C4-2B (cell line): Measurements from ENCODE around the gene NDE1.

Source experiments
- H3K27ac ChIP-seq: fragments of 450-650 bp; 2 replicates; pipeline ENCODE4 v1.5.1; 2017
- CTCF ChIP-seq: fragments of 450-650 bp; conservative IDR thresholded peaks from 2 replicates; pipeline ENCODE4 v1.5.1; 2017; ENCODE audit warnings: mild to moderate bottlenecking
- ZFX ChIP-seq: fragments of 450-650 bp; IDR thresholded peaks from 2 replicates; pipeline ENCODE4 v1.6.1; 2017

NDE1 gene

GRCh38 chr16:15737140-15737644 lies 87.1 kb downstream of the NDE1 start:
- H3K27ac ChIP-seq, result no peak overlapping the region
- no peak for TF ChIP-seq ZFX
- TF ChIP-seq CTCF, result no peak

- no peak overlapping the region for H3K27ac ChIP-seq
- TF ChIP-seq ZFX (no peak), CTCF (no peak)
Measured at GRCh38 chr16:15739464-15739863, 89.4 kb downstream of the NDE1 start.

- no peak overlapping the region for H3K27ac ChIP-seq
- TF ChIP-seq CTCF, result no peak
- TF ChIP-seq ZFX, result no peak
Measured at GRCh38 chr16:15739950-15740349, 89.9 kb downstream of the NDE1 start.

- H3K27ac ChIP-seq, result no peak overlapping the region
- TF ChIP-seq ZFX, result no peak
Measured at GRCh38 chr16:15741207-15741871, 91.3 kb downstream of the NDE1 start.

- no peak for TF ChIP-seq ZFX
- no peak for TF ChIP-seq CTCF
Measured at GRCh38 chr16:15742716-15743115, 92.7 kb downstream of the NDE1 start.

GRCh38 chr16:15743657-15744056 lies 93.6 kb downstream of the NDE1 start:
- H3K27ac ChIP-seq, result no peak overlapping the region
- no peak for TF ChIP-seq CTCF
- no peak for TF ChIP-seq ZFX

More at GRCh38 chr16:15742716-15743115, 92.7 kb downstream of the NDE1 start:
- no peak overlapping the region for H3K27ac ChIP-seq

GRCh38 chr16:15746332-15746731 lies 96.3 kb downstream of the NDE1 start:
- H3K27ac ChIP-seq, result no peak overlapping the region

More at GRCh38 chr16:15746332-15746731, 96.3 kb downstream of the NDE1 start:
- TF ChIP-seq ZFX, result no peak
- no peak for TF ChIP-seq CTCF
